Upper lobe of left lung (tissue), 6 donors: ENCODE measurements around the gene GUCY2F. TPM values are rescaled to one million over a fixed set of nuclear protein-coding genes. Genes with fewer than 3 reads are reported as not detected.

Source experiments
- ATAC-seq, 2 donors: fragments of 200-7000 bp; cut with Tn5 transposase; one replicate each; pipeline ENCODE4 v1.9.1; 2022; ENCODE audit warnings: mild to moderate bottlenecking in 2 of 2, moderate library complexity in 2 of 2; ENCODE audit not compliant: low FRiP score in 2 of 2
- DNase-seq, 2 donors: peaks; one replicate each; pipeline ENCODE4 v3.0.0-alpha.2; 2019 to 2020
- H3K27ac ChIP-seq, 4 donors: fragments of 200-600 bp; sonication (generic); one replicate each; pipeline ENCODE4 v1.5.1; 2016 to 2019
- H3K27me3 ChIP-seq, 4 donors: fragments of 200-600 bp; sonication (generic); one replicate each; pipeline ENCODE4 v1.5.1; 2017 to 2019
- H3K36me3 ChIP-seq, 4 donors: fragments of 200-600 bp; sonication (generic); one replicate each; pipeline ENCODE4 v1.5.1; 2016 to 2019
- H3K4me1 ChIP-seq, 4 donors: fragments of 200-600 bp; sonication (generic); one replicate each; pipeline ENCODE4 v1.5.1; 2018 to 2019
- H3K4me3 ChIP-seq, 4 donors: fragments of 200-600 bp; sonication (generic); one replicate each; pipeline ENCODE4 v1.5.1; 2017 to 2019; ENCODE audit warnings: mild to moderate bottlenecking in 2 of 4, moderate library complexity in 1 of 4
- H3K9me3 ChIP-seq, 4 donors: fragments of 200-600 bp; sonication (generic); one replicate each; pipeline ENCODE4 v1.5.1; 2018 to 2019
- CTCF ChIP-seq, 6 experiments: fragments of 450-650 bp in 4 of 6; fragments of 200-600 bp in 2 of 6; sonication (generic) in 2 of 6; IDR thresholded peaks; one replicate each; pipeline ENCODE4 v1.5.1; 2016 to 2019; ENCODE audit warnings: antibody characterized with exemption in 6 of 6
- EP300 ChIP-seq, 4 donors: sonication (generic); formaldehyde crosslinking; IDR thresholded peaks; one replicate each; pipeline ENCODE4 v1.5.1; 2017; ENCODE audit warnings: antibody characterized with exemption in 4 of 4, control low read depth in 2 of 4
- POLR2A ChIP-seq, 4 donors: fragments of 450-650 bp; IDR thresholded peaks; one replicate each; pipeline ENCODE4 v1.5.1; 2016 to 2017; ENCODE audit warnings: antibody characterized with exemption in 4 of 4, mild to moderate bottlenecking in 2 of 4
- POLR2AphosphoS5 ChIP-seq, 2 donors: sonication (generic); formaldehyde crosslinking; IDR thresholded peaks; one replicate each; pipeline ENCODE4 v1.5.1; 2017; ENCODE audit warnings: antibody characterized with exemption in 2 of 2
- WGBS, 2 donors: methylation state at CpG; one replicate each; pipeline ENCODE4 v1.1.5; 2017 to 2018; 5-methylcytosine and 5-hydroxymethylcytosine counted together
- total RNA-seq, 6 donors: library from RNA; depleted of rRNA in 4 of 6; stranded (reverse); fragments of >200 nt in 4 of 6; gene quantifications; one replicate each; pipeline versions ENCODE4 v1.1.0 to v1.2.1, GENCODE V29; 2016 to 2021
- donor health status: DM: no; HTN: no; CAD: no; lungs with moderate emphysema.
- donor health status: DM: no; HTN: yes; CAD: no; lungs with severe emphysema.

The GUCY2F gene
- total RNA-seq, 6 donors from 2014 or later, result 0.10 TPM; not detected in 5

GRCh38 chrX:109475174-109475891 is 6.6 kb downstream of the GUCY2F start:
- H3K36me3 ChIP-seq, result no peaks in the 10 kb centered on the region
- no peak overlapping the region for H3K4me3 ChIP-seq
- H3K9me3 ChIP-seq, result no peaks in the 10 kb centered on the region
- DNase-seq (peak in 1 of 2 donors; percentile 22), ATAC-seq (peak in 1 of 2 donors; percentile 66)
- peaks cover 0 to 5% (median 0%) of the 10 kb centered on the region in 4 donors for H3K4me1 ChIP-seq
- peaks cover 0 to 4% (median 0%) of the 10 kb centered on the region in 4 donors for H3K27me3 ChIP-seq
- WGBS, 2 donors, result 5 to 24% methylated on average over 2 to 23 of the region's 23 CpGs
- H3K27ac ChIP-seq, result no peak overlapping the region
- TF ChIP-seq CTCF (IDR thresholded peaks at IDR 0.05) (peak in 5 of 6 experiments; percentile 26 to 50 (median 39)), EP300 (IDR thresholded peaks at IDR 0.05) (no peak), POLR2AphosphoS5 (IDR thresholded peaks at IDR 0.05) (no peak), POLR2A (IDR thresholded peaks at IDR 0.05) (no peak)

GRCh38 chrX:109472939-109473735 is 8.7 kb downstream of the GUCY2F start:
- ATAC-seq, result no peak

GRCh38 chrX:109464231-109464630 is 17.7 kb downstream of the GUCY2F start:
- no peak overlapping the region for H3K4me3 ChIP-seq
- no peaks in the 10 kb centered on the region for H3K4me1 ChIP-seq
- DNase-seq (no peak), ATAC-seq (no peak)
- no peaks in the 10 kb centered on the region for H3K36me3 ChIP-seq
- H3K27me3 ChIP-seq, result no peaks in the 10 kb centered on the region
- no peaks in the 10 kb centered on the region for H3K9me3 ChIP-seq
- no peak for TF ChIP-seq POLR2AphosphoS5 (IDR thresholded peaks at IDR 0.05)
- no peak for TF ChIP-seq POLR2A (IDR thresholded peaks at IDR 0.05)
- no peak for TF ChIP-seq EP300 (IDR thresholded peaks at IDR 0.05)
- TF ChIP-seq CTCF (IDR thresholded peaks at IDR 0.05), result no peak
- H3K27ac ChIP-seq, result no peak overlapping the region

More at GRCh38 chrX:109472939-109473735, 8.7 kb downstream of the GUCY2F start:
- TF ChIP-seq POLR2AphosphoS5 (IDR thresholded peaks at IDR 0.05) (no peak), POLR2A (IDR thresholded peaks at IDR 0.05) (no peak), EP300 (IDR thresholded peaks at IDR 0.05) (no peak), CTCF (IDR thresholded peaks at IDR 0.05) (no peak)
- Histone ChIP-seq H3K27me3 (peaks cover 0 to 4% (median 0%) of the 10 kb centered on the region in 4 donors), H3K36me3 (no peaks in the 10 kb centered on the region), H3K27ac (no peak overlapping the region), H3K9me3 (no peaks in the 10 kb centered on the region), H3K4me3 (no peak overlapping the region), H3K4me1 (peaks cover 0 to 5% (median 0%) of the 10 kb centered on the region in 4 donors)
- DNase-seq, result no peak
- 36 to 45% methylated on average over 7 of the region's 7 CpGs for WGBS, 2 donors

- WGBS, 2 donors, result 39 to 63% methylated on average over 2 of the region's 2 CpGs
- ATAC-seq (no peak), DNase-seq (no peak)
- Histone ChIP-seq H3K27me3 (no peaks in the 10 kb centered on the region), H3K4me1 (no peaks in the 10 kb centered on the region), H3K27ac (no peak overlapping the region), H3K9me3 (no peaks in the 10 kb centered on the region), H3K4me3 (no peak overlapping the region), H3K36me3 (no peaks in the 10 kb centered on the region)
- TF ChIP-seq POLR2A (IDR thresholded peaks at IDR 0.05), result no peak
- TF ChIP-seq CTCF (IDR thresholded peaks at IDR 0.05), result no peak
- no peak for TF ChIP-seq EP300 (IDR thresholded peaks at IDR 0.05)
- TF ChIP-seq POLR2AphosphoS5 (IDR thresholded peaks at IDR 0.05), result no peak
These were observed 18.1 kb downstream of the GUCY2F start for GRCh38 chrX:109463784-109464183.
